ENCODE results near the gene ASB6.

ASB6 gene, protein sequence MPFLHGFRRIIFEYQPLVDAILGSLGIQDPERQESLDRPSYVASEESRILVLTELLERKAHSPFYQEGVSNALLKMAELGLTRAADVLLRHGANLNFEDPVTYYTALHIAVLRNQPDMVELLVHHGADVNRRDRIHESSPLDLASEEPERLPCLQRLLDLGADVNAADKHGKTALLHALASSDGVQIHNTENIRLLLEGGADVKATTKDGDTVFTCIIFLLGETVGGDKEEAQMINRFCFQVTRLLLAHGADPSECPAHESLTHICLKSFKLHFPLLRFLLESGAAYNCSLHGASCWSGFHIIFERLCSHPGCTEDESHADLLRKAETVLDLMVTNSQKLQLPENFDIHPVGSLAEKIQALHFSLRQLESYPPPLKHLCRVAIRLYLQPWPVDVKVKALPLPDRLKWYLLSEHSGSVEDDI

DNA sequence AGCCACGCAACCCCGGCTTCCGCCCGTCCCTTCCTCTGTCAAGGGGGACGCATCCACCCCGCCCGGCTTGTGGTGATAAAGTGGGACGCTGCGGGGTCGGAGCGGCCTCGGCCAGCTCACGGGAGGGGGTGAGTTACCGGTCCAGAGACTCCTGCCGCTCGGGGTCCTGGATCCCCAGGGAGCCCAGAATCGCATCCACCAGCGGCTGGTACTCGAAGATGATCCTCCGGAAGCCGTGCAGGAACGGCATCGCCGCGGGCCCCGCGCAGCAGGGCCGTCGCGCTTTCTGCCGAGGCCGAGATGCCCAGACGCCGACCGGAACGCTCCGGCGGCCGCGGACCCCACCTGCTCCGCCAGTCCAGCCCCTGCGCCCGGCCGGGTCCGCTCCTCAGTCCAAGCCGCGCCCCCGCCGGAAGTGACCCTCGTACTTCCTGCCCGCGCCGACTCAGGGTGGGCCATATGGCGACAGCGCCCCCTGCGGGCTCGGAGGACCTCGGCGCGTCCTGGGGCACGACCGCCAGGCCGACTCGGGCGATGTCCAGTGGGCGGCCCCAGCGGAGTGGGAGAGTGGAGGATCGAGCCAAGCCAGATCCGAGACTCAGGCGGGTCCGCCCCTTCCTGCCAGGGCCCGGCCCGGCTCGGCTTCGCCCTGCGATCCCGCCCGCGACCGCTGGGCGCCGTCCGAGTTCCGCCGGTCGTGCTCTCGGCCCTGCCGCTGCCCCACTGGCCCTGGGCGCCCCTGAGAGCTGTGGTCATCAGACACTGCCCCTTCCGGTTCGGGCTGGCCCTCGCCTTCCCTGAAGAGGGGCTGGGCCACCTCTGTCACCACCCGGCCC lies at the start of gene ASB6:
TSS of gene ASB6 (minus strand) at position 402 of the 836 bp plus-strand sequence. CDS start at position 250, 152 bp downstream.
- peak; percentile 96 for DNase-seq (ENCODE audit: low read depth)

DNA sequence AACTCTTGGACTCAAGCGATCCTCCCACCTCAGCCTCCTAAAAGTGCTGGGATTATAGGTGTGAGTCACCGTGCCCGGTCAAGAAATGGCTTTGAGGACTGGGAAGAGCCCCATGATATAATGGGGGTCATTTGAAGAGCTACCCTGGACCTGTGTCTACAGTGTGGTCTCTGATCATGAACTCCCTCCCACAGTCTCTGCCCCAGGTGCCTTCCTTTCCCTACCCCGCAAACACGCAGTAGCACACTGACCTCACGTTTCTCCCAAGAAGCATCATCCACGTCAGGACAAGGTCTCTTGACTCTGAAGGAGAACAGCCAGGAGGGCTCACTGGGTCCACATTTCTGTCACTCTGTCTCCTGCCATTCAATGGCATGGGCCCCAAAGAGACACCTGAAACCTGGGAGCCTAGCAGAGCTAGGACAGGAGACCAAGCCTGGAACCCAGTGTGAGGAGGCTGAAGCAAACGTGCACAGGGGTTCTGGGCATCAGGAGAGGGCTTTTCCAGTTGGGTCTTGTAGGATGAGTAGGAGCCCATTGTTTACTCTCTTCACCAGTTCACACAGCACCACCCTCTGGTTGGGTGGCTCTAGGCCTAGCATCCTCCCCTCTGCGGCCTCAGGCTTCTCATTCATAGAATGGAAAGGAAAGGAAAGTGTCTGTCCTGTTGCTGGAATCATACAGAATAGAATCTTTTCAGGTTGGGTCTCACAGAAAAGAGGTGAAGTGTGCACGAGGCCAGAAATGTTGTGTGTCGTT lies 46.5 kb upstream of the ASB6 start:
- no peak for DNase-seq (ENCODE audit: low read depth)

DNA sequence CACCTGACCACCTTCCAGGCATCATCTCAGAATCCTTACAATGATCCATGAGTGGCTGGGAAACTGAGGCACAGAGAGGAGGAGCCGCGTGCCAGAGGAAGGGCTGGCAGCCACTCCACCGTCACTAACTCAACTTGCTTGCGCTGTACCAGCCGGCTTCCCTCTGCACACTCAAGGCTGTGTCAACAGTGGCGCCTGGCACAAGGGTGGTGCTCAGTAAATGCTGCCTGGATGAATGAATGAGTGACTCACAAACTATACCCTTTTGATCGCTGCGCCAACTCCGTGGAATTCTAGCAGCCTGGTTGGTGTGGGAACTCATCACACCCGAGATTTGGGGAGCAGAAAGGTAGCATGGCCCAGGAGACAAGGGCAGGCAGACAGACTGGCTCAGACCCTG lies 45.4 kb upstream of the ASB6 start:
- DNase-seq (ENCODE audit: low read depth), result no peak

DNA sequence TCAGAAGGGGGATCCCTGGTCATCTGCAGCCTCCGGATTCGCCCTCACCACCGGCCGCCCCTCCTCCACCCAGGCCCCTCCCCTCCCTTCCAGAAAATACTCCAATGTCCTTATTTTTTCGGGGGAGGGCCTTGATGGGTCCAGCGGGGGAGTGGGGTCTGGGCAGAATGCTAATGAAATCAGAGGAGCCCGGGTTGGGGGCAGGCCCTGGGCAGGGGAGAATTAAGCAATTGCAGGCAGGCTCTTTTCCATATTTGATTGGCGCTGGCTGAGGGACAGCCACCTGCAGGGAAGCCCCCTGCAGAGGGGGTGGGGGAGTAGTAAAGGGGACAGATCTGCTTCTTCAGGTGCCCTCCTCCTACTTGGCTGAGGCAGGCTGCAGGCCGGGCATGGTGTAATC lies 44.8 kb upstream of the ASB6 start:
- no peak for DNase-seq (ENCODE audit: low read depth)

DNA sequence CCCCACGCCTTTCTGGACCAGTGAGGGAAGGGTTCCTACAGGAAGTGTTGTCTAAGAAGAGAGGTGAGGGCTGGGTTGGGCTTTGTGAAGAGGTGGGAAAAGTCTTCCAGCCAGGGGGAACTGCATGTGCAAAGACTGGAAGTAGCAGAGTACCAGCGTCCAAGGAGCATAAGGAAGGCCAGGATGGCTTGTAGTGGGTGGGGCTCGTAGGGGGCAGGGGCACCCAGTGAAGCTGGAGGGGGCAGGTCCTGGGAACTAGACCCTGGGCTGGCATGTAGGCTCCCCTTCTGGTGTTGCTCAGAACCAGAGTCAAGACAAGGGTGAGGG lies 43.9 kb upstream of the ASB6 start:
- DNase-seq (ENCODE audit: low read depth), result no peak

DNA sequence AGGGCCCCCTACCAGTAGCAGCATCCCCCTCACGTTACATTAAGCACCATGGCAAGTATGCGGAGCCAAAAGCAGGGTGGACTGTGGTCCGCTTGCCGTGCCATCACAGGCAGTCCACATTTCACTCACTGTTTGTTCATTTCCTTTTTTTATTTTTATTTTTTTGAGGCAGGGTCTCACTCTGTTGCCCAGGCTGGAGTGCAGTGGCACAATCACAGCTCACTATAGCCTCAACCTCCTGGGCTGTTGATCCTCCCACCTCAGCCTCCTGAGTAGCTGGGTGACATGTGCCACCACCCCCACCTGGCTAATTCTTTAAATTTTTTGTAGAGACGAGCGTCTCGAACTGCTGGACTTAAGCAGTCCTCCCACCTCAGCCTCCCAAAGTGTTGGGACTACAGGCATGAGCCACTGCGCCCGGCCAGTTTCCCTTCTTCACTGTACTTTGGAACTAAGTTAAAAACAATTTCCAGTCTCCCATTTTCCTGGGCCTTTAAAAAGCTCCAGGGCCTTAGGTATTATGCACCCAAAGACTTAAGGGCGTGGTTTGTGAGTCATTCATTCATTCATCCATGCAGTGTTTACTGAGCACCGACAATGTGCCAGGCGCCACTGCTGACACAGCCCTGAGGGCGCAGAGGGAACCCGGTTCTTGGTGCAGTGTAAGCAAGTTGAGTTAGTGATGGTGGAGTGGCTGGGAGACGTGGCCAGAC lies 43.4 kb upstream of the ASB6 start:
- peak; percentile 89 for DNase-seq (ENCODE audit: low read depth)

DNA sequence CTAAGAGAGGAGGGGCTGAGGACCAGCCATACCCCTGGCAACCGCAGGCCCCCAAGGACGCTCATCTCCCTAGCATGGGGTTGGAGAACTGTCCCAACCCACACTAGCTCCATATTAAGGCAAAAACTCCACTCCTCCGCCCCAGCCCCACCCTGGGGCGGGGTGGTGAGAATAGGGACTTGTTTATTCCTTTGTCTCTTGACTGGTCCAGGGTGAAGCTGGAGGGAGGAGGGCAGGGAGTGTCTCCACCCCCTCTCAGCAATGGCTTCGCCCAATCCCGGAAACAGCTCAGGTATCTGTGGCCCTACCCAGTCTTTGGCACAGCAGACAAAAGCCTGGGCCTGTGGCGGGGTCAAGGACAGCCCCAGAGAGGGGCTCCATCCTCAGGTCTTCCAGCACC lies 40.4 kb upstream of the ASB6 start:
- DNase-seq (ENCODE audit: low read depth), result no peak

DNA sequence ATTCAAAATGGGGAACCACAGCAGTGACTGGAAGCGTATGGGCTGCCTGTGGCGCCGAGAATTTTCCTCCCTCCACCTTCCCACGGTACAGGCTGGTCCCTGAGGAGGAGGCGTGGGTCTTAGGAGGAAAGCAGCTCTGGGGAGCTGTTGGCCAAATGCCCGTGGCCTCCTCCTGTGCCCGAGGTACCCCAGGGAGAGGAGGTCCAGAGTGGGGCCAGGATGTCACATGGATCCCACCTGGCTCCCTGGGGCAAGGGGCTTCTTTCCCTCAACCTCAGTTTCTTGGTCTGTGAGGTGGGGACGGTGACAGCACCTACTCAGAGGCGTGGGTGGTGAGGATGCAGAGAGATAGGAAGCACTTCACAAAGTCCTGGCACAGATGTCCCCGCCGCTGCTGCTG lies 40.0 kb upstream of the ASB6 start:
- DNase-seq (ENCODE audit: low read depth), result no peak

DNA sequence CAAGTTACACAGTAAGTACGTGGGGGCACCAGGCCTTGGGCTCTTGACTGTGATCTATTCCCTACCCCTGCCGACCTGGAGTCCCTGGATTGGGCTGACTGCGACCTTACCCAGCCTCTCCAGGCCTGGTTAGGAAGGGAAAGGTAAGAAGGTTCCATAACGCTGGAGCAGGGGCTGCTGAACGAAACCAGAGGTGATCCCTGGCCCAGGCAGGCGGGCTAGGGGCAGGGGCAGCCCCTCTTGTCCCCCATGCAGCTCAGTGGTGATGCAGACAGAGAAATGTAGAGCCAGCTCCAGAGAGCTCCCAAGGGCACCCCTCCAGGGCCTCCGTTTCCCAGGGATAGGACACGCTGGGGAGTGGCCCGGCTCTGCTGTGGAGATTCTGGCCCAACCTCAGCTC lies 37.6 kb upstream of the ASB6 start:
- no peak for DNase-seq (ENCODE audit: low read depth)

DNA sequence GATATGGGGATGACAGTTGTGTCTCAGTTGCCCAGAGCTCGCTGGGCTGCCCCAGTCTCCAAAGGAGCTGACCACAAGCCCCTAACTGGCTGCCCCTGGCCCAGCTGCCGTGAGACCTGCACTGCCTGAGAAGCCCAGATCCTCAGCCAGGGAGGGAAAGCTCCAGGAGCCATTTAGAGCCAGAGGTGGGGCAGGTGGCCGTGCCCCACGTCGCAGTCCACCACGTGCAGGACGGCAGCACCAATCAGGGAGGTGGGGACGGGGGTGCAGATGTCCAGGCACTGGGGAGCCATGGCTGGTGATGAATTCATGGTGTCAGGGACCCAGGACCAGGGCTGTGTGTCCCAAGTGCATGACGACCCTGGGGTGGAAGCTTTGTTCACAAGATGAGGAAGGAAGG lies 36.9 kb upstream of the ASB6 start:
- DNase-seq (ENCODE audit: low read depth), result no peak

DNA sequence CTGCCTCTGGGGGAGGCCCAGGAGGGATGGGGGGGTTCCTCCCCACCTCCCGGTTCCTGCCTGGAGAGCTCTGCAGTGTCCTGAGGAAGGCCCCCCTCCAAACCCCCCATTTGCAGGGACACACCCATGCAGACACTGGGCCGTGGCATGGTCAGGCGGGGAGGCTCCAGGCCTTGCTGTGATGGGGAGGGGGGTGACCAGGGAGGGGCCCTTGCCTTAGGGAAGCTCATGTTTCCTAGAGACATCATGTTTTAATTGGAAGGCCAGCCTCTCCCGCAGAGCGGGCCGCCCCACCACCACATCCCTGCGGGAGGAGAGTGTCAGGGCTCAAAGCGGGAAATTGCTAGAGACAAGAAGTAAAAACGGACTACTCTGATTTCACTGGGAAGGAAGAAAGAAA lies 35.5 kb upstream of the ASB6 start:
- no peak for DNase-seq (ENCODE audit: low read depth)

DNA sequence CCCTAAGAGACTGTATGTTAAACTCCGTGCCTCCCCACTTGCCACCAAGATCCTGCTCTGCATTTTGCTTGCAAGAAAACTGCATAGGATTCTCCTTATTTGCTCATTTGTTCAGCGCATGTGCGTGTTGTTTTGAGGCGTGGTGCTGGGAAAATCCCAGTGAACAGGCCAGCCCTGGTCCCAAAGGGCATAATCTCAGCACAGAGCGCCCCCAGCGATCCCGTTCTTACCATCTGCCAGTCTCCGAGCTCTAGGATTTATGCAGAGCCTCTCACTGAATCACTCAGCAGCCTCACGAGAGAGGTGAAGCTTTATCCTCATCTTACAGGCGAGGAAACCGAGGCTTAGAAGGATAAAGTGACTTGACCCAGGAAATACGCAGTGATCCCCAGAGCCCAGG lies 35.0 kb upstream of the ASB6 start:
- DNase-seq (ENCODE audit: low read depth), result peak; percentile 38

DNA sequence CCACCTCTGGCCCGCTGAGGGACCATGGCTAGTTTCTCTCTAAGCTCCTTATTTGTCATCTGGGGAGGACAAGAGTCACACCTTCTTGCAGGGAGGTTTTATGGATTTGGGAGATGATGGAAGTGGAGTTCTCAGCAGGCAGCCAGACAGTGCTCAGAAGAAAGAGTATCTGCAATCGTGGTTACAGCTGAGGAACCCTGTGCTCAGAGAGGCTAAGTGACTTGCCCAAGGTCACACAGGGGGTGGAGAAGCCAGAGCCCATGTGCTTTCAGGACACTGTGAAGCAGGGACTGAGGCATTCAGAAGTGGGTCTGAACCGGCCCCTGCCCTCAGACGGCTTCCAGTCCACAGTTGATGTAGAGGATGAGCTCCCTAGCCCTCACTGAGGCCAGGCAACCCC lies 34.3 kb upstream of the ASB6 start:
- DNase-seq (ENCODE audit: low read depth), result no peak

DNA sequence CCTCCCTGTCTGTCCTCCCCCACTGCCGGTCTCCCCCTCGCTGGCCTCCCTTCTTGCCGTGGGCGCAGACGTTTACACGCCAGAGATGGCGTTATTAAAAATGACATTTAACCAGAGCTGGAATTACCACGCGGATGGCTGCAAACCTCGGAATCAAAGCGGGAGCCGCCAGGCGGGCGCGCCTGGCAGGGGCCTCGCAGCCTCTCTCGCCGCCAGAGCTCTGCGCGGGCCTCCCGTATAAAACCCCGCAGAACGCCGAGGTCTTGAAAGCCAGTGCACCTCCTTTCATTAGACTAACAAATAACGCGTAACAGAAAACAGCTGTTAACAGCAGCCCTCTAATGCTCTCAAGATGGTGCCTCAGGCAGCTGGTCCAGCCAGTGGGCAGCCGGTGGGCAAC lies 33.7 kb upstream of the ASB6 start:
- DNase-seq (ENCODE audit: low read depth), result no peak

DNA sequence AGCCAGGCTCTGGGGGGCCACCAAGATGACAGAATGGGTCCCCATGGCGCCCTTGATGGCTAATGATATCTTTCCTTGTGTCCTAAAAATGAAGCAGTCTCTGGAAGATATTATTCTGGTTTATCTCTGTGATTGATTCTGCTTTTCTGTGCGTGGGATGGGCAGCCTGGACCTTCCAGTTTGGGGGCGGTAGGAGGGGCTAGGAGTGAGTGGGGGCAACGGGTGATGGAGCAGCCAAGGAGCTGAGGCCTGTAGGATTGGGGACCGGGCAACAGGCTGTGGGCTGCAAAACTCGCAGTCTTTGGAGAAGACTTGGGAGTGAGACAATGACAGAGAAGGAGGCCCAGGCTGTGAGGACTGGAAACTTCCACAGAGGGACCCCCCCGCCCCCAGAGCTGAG lies 32.3 kb upstream of the ASB6 start:
- no peak for DNase-seq (ENCODE audit: low read depth)

DNA sequence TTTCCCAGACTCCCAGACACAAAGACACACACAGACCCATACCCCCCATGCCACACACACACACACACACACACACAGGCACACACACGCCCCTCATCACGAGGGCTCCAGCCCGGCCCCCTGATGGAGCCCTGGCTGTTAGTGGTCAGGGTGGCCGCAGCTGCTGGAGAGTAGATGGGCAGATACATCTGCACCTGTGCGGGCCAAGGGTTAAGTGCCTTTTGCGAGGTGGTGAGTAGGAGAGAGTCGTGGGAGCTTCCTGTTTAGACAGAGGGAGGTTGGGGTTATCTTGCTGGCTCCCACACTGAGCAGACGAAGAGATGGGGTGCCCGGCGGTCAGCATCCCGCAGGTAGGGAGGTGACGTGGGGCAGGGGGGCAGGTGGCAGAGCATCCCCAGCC lies 31.7 kb upstream of the ASB6 start:
- DNase-seq (ENCODE audit: low read depth), result no peak

DNA sequence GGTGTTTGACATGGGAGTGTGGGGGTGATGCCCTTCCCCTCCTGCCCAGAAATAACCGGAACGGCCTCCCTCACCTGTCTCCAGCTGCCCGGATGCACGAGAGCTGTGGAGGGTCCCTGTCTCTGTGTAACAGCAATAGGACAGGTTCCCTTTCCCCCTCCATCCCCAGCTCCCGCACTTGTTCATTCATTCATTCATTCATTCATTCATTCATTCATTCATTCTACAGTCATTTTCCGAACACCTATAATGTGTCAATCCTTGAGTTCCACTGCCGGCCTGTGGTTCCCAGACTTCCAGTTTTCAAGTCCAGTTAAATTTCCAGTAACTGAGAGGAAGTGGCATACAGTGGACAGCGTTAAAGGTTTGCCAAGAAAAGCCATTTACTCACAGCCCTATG lies 30.8 kb upstream of the ASB6 start:
- DNase-seq (ENCODE audit: low read depth), result no peak

DNA sequence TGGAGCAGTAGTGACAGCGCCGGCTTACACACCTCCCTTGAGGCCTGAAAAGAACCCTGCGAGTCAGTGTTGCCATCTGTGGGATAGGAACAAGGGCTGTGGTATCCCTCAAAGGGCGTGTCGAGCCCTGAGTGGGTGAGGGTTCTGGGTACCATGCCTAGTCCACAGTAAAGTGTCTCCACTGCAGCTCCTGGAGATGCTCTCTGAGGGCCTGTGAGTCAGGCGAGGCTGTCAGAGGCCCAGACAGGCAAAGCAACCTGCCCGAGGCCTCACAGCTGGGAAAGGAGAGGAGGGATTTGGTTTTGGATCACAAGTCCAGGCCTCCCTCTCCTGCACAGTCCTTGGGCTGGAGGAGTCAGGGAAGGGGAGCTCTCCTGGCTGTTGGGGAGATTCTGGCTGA lies 29.6 kb upstream of the ASB6 start:
- no peak for DNase-seq (ENCODE audit: low read depth)

DNA sequence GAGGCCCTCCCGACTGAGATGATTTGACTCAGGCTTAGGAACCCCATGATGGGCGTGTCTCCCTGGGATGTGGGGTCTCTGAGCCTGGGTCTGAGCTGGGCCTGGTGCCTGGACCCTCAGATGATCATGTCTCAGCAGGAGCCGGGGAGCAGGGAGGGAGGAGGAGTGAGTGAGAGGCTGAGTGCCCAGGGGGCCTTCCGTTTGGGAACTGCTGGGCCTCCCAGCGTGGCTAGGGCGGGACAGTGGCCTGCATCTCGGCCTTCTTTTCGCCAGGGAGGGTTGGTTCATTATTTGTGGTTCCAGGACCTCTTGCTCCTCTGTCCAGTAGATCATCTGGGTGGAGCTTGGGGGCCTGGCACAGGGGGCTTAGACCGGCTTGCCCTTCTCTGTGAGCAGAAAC lies 29.1 kb upstream of the ASB6 start:
- no peak for DNase-seq (ENCODE audit: low read depth)

DNA sequence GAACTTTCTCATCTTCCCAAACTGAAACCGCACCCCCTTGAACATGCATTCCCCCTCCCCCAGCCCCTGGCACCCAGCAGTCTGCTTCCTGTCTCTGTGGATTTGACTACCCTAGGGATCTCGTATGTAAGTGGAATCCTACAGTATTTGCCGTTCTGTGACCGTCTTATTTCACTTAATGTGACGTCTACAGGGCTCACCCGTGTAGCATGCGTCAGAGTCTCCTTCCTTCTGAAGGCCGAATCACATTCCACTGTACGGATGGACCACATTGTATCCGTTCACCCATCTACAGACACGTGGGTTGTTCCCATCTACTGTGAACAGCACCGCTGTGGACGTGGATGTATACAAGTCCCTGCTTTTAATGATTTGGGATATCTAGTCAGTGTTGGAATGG lies 28.0 kb upstream of the ASB6 start:
- no peak for DNase-seq (ENCODE audit: low read depth)

DNA sequence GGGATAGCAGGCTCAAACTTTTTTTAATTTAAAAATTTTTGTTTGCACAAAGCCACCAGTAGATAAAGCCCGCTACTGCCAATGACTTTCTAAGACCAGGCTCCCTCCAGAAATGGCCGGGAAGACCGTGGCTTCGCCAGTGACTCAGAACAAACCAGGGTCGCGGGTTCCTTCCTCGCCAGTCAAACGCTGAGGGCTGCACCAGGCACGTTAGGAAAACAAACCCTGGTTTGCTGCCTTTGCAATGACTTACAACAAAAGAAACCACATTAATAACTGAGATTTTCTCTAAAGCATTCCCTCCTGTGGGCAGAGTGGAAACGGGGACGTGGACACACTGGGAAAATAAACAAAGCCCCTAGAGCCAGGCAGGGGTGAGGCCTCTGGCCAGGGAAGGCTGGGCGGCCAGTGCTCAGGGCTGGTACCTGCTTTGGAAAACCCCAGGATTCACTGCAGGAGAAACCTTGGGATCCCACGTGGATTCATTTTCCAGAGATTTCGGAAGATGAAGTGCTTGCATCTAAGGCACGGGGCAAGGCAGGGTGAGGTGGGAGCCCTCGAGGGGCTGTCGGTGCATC lies 27.3 kb upstream of the ASB6 start:
- DNase-seq (ENCODE audit: low read depth), result peak; percentile 74

DNA sequence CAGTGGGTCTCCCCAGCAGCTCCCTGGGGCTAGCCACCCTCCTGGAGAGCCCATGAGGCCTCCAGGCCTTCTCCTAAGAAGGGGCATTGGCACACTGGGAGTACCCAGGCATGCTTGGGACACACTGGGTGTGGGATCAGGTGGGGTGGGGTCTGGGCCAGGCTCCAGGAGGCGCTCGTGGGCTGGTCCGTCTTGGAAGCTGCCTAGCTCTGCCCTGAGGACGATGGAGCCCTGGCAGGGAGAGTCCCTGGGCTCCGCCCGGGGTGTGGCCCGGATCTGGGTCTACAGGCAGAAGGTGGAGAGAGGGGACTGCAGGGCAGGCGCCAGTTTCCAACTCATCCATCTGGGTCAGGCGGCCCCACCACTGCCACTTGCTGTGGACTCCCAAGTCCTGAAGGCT lies 25.9 kb upstream of the ASB6 start:
- DNase-seq (ENCODE audit: low read depth), result no peak
